NCI-H2227 treated with DMSO at 0.1 percent for 48 hours (cell line): ENCODE results near the gene LRRC2.
"Not testable (repeated sequence)": the region's sequence is repeated elsewhere in the genome, so short reads cannot be mapped to it uniquely, and the experiment has no call there.

Source experiments
- DNase-seq: peaks from one replicate; lab custom pipeline; 2025; lab: John Stamatoyannopoulos, UW

LRRC2 gene, protein sequence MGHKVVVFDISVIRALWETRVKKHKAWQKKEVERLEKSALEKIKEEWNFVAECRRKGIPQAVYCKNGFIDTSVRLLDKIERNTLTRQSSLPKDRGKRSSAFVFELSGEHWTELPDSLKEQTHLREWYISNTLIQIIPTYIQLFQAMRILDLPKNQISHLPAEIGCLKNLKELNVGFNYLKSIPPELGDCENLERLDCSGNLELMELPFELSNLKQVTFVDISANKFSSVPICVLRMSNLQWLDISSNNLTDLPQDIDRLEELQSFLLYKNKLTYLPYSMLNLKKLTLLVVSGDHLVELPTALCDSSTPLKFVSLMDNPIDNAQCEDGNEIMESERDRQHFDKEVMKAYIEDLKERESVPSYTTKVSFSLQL

DNA sequence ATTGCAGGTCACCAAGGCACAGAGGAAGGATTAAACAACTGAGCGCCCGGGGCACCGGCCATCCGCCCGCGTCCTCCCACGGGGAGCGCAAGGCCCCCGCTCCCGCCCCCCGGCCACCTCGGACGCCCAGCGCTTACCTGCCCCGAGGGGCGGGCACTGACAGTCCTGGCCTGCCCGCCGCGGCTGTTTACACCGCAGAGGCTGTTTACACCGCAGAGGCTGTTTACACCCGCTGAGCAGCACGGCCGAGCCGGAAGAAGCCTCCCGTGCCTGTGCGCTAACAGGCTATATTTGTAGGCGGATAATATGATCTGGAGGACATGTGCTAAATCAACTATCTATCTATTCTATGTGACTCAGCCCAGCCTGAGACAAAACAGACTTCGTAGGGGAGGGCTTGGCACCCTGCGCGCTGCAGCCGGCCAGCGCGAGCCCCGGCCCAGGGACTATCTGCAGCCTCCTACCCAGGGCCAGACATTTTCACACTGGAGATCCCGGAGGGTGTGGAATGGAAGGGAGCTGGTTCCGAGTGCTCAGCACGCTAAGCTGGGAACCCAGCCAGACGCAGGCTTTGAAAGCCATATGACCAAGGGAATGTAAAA lies at the start of gene LRRC2:
LRRC2 (minus strand) TSS at position 263 of the 602 bp plus-strand sequence. CDS start 14,711 bp downstream, outside the sequence.
- peak; percentile 8 for DNase-seq

DNA sequence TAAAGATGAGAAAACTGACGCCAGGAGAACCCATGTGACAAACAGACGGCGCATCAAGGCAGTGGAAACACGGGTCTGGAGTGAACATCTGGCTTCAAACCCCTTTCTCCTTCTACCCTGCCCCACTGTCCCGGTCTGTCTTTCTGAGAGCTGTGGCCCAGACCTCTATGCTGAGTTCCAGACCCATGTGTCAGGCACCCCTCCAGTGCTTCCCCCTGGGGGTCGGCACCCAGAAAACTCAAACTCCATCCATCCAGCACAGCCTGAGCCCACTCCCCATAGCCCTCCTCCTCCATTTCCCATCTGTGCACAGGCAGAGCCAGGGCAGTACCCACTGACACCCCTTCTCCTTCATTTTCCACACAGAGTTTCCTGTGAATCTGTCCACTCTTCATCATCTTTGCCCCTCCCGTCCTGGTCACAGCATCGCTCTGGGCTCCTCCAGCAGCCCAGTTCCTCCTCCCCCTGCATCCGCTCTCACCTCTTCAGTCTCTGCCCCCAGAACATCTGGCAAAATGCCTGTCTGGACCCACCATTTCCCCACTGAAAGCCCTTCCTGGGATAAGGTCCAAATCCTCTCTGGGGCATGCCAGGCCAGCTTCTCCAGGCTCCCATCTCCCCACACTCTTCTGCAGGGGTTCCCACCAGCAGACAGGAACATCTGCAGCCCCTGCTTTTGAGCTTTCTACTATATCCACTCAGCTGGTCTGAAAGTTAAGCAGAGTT lies 49.1 kb upstream of the LRRC2 start:
- DNase-seq: no peak

DNA sequence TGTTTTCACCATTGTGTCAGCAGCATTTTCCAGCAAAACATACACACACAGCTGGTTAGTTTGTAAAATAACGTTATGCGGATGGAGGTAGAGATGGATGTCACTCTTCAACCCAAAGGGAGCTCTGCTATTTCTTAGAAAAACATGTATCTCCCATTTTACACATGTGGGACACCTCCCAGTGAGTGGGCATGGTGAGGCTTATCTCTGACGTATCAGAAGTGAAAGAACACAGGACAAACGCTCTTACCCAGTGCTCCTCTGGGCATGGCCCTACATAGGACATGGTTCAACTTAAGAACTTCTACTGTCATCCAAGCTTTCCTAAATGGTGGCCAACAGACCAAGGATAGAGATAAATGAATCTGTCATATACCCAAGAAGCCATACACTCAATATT lies 48.3 kb upstream of the LRRC2 start:
- no peak for DNase-seq

DNA sequence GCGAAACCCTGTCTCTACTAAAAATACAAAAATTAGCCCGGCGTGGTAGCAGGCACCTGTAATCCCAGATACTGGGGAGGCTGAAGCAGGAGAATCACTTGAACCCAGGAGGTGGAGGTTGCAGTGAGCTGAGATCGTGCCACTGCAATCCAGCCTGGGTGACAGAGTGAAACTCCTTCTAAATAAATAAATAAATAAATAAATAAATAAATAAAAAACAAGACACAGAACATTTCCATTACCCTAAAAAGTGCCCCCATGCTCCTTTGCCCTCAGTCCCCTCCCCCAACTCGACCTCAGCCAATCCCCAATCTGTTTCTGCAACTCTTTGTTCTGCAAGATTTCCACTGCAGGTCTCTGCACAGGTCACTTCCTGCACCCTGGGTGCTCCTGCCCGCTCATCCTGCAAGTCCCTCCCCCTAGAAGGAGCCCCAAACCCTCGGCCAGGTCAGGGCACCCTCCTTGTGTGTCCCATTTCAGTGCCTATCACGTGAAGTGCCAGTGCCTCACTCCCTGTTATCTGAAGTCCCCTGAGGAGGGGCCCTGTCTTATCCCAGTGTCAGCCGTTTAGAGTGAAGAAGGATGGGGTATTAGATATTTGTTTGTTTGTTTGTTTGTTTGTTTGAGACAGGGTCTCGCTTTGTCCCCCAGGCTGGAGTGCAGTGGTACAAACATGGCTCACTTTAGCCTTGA lies 47.4 kb upstream of the LRRC2 start:
- no peak for DNase-seq

DNA sequence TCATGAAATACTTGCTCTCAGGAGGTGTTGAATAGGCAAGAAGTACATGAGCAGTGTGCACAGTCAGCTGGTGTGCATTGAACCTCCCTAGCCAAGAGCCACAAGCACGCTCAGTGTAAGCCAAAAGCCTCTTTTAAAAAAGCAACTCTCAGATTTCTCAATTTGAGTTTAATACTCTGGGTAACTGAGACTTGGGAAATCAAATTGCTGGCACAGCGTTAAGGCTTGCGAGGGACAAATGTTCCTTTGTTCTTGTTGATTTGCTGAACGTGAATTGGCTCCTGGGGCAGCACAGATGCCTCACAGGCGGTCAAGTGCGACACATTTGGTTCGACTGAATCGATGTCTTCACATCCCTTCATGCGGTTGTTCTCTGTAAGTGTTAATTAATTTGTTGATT lies 46.2 kb upstream of the LRRC2 start, which contains the start of gene FAM240A:
FAM240A (plus strand) TSS at position 202 of the 400 bp plus-strand sequence; CDS start at position 361, 159 bp downstream.
- no peak for DNase-seq

DNA sequence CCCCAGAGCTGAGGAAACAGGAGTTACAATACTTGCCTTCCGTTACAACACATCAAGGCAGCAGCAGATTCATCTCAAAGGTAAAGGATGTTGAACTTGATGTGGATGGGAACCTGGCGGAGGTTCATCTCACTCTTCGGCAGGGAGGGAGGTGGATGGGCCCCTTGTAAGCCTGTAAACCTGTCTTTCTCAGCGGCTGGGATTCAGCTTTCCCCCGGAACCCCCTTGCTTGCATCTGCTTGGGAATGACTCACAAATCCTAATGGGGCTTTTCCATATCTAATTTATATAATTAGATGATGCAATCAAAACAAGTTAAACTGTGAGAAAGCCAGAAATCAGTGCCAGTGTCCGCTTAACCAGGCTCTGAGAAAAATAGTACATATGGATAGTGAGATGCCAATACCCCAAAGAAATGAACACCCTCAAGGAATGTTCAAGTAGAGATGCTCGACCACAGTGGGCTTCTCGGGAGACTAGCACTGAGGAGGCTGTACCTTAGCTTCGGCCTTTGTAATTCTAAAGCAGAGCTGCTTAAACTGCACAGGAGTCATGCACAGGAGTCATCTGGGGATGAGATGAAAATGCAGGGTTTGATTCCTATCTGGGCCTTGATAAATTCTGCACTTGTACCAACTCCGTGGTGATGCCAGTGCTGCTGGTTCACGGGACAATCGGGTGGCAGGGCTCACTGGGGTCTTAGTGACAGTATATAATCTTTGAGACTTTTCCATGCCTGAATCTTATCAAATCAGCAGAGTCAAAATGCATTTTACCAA lies 44.0 kb upstream of the LRRC2 start:
- DNase-seq: no peak

DNA sequence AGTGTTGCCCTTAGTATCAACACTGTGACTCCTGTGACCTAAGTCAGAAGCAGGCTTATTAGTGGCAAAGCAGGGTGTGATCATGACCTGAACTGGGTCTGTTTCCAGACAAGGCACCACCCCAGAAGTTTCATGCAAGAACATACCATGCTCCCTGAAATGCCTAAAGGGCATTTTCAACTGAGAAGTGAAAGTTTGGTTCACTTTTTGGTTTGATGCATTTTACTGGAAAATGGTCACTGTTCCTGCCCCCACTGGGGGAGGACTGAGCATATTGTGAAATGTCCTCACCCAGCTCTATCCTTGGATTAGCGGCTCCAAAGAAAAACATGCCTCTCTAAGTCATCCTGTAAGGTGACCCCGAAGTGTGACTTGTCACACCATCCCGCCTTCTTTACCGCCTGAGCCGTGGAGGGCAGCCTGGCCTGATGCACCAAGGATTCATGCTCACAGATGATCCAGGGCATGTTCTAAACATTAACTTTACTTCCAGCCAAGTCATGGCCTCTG lies 43.2 kb upstream of the LRRC2 start:
- no peak for DNase-seq

DNA sequence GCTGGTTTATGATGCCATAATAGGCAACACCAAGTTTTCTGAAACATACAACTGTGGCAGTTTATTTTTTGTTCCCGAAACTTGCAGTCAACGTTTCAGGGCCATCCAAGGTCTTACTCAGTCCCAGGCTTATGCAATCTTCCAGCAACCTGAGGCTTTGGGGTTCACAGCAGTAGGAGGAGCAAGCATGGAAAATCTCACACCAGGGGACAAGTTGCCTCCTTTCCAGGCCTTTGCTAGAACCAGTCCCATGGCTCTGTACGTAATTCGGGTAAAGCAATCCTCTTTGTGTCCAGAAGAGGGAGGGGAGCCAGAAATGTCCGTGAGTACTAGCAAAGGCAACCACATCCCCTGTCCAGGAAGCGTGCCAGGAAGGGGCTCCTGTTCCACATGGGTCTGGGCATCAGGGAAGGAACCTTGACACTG lies 41.5 kb upstream of the LRRC2 start:
- DNase-seq: no peak

DNA sequence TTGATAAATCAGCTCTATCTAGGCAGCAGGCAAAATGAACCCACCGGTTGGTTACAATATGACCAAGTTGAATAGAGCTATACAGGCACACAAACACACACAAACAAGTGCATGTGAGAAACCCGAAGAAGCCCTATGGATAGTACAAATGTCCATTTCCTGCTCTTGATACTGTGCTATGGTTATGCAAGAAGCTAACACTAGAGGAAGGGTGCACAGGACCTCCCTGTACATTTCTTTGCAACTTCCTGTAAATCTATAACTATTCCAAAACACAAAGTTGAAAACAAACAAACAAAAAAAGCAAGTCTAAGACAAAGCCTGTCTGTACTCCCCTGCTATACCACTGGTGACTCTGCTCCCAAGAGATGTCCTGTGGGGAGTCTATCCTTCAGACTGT lies 38.0 kb upstream of the LRRC2 start:
- no peak for DNase-seq

DNA sequence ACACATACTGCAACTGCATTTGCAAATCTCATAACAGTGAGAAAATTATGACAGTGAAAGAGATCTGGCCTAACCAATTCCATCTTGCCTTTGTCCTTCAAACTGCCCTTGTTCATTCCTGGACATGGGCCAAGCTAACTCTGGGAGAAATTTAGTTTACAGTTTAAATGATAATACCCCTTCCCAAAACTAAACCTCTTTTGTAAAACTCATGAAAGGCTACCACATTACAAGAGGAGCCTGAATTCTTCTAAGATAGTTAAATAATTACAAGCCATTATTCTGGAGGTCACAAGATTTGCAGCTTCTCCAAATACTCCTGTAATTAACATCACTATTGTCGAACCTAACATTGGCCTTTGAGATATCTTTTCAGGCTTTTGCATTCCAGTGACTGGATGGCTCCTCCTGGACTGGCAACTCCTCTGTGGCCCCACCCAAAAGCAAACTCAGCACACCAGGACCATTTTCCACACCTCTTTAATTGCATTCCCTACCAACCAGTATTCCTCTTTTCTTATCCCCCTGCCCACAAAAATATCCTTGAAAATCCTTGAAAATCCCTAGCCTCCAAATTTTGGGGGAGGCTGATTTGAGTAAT lies 37.4 kb upstream of the LRRC2 start:
- peak; percentile 46 for DNase-seq

DNA sequence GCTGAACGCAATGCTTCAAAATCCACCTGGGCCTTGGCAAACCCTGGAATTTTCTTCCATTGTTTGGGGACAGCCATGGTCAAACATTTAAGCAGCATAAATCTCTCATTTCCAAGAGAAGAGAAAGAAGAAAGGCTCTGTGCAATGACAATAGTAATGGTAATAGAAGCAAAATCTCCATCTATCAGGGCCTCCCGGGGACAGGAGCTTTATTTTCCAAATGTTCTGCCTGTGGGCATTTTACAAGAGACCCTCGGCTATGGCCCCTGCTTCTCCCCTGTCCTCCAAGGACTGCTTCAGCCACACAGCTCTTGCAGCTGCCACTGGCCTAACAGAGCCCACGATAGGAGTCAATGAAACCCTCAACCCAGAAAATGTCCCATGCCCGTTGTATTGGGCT lies 33.5 kb upstream of the LRRC2 start:
- no peak for DNase-seq

DNA sequence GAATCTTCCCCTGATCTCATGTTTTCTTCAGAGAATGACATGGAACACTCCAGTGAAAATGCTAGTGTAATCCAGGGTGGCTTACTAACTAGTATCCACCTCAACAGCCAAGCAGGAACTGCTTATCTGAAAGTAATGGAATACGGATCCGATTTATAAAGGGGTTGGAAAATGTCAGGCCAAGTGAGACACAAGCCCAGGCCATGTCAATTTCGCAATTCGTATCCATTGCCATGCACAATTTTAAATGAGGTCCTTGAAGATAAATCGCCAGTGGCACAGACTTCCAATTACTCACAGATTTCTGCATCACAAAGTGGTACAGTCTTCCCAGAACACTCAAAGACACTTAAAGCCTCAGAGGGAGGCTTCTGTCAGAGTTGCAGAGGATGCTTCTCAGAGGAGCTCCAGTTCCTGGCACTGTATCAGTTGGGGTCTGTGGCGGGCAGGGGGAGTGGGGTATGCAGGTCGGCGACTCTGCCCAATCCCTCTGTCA lies 29.8 kb upstream of the LRRC2 start:
- no peak for DNase-seq

DNA sequence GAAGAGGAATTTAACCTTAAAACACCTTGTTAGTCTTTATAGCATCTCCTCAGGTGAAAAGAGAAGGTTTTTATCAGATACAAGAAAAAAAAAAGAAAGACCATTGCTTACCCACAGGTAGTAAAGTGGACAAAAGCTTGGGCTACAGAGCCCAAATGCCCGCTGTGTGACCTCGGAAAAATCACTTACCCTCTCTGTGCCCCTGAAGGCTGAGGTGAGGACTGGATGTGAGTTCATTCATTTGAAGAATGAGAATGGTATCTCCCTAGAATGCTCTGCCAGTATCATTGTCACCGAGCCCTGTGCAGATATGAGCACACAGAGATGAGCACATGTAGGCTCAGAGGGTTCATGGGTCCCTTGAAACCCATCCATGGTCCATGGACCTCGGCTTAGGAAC lies 28.6 kb upstream of the LRRC2 start:
- no peak for DNase-seq

DNA sequence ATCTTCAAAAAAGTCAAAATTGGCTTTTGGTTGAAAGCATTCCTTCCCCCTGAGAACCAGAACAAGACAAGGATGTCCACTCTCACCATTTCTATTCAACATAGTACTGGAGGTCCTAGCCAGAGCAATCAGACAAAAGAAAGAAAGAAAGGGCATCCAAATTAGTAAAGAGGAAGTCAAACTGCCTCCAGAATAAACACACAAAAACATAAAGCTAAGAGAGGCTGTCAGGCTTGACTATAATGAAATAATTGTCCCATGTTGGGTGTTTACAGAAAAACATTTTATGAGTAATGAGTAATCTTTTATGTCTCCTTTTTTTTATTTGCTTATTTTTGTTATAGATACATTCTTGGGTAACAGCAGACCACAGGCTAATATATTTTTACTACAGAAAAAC lies 27.9 kb upstream of the LRRC2 start:
- DNase-seq: no peak

DNA sequence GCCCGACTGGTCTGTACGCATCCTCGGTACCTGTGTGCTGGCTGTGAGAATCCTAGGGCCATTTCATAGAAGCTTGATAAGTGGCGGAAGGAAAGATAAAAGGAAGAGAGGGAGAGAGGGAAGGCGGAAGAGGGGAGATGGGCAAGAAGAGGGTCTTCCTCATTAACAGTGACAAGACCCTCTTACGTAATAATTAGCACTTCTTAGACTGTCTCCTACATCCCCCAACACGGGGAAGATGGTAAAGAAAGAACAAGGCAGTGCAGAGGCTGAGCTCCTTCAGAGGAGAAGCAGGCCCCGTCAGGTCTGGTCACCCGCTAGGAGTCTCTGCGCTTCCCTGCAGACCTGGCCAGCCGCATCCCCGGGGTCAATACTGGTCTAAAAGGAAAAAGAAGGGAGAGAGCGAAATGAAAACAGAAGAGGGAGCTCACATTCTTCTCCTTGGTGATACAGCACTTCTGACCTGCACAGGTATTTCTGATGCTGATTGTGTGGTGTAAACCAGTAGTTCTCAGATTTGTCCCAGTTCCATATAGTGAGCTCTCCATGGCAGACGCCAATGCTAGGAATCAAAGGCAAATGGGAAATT lies 27.3 kb upstream of the LRRC2 start:
- no peak for DNase-seq

DNA sequence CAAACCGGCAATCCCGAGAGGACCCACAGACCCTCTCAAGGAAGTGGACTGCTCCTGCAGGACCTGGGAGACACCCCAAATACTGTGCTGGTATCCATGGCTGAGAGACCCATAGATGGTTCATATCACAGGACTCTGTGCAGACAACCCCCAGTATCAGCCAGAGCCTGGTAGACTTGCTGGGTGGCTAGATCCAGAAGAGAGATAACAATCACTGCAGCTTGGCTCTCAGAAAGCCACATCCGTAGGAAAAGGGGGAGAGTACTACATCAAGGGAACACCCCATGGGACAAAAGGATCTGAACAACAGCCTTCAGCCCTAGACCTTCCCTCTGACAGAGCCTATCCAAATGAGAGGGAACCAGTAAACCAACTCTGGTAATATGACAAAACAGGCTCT lies 21.2 kb upstream of the LRRC2 start:
- DNase-seq: not testable (repeated sequence)

DNA sequence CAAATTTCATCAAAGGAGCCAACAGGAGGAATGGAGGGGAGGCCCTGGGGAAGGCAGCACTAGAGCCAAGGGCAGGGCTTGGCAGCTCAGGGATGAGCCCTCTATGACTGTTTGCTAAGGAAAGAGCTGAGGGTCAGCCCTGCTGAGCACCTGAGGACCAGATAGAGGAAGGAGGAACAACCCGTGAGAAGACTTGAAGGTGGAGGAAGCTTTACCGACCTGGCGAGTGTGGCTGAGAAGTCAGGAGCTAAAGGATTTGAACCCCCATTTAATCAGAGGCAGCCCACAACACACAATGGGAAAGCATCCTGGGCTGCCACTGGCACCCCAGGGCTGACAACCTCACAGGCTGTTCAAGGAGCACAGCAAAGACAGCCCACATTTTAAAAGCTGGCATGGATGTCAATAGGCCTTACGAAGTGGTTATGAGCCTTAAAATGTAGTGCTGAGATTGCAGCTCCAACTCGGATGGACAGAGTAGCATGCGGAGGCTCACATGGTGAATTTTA lies 20.7 kb upstream of the LRRC2 start:
- DNase-seq: no peak

DNA sequence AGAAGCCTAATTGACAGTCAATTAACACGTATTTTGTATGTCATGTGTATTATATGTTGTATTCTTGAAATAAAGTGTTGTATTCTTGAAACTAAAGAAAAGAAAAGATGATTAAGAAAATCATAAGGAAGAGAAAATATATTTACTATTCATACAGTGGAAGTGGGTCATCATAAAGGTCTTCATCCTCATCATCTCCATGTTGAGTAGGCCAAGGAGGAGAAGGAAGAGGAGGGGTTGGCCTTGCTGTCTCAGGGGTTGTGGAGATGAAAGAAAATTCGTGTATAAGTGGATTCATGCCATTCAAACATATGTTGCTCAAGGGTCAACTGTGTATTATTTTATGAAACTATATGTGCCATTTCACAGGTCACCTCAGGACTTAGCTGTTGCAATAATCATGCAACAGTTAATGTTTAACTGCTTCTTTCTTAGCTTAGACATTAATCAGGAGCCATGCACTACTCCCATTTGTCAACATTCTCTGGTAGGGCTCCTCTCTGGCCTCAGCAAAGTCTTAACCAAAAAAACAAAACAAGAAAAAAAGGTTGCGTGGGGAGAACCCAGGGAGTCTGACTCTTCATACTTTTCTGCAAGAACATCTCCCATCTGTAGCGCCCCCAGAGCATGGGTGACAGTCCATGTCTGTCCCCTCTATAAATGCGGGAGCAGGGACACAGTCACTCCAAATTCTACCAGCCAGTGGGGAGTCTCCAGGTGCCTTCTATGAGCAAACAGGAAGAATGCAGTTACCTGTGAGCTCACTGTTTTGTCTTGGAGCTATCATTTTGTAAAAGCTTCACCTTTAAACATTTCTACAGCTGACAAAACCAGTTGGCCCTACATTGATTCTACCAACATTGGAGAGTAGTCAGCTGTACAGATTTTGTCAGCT lies 19.9 kb upstream of the LRRC2 start:
- DNase-seq: no peak
